ENCODE measurements around the gene TRIM5.
"Not testable (repeated sequence)": the region's sequence is repeated elsewhere in the genome, so short reads cannot be mapped to it uniquely, and the experiment has no call there.

DNA sequence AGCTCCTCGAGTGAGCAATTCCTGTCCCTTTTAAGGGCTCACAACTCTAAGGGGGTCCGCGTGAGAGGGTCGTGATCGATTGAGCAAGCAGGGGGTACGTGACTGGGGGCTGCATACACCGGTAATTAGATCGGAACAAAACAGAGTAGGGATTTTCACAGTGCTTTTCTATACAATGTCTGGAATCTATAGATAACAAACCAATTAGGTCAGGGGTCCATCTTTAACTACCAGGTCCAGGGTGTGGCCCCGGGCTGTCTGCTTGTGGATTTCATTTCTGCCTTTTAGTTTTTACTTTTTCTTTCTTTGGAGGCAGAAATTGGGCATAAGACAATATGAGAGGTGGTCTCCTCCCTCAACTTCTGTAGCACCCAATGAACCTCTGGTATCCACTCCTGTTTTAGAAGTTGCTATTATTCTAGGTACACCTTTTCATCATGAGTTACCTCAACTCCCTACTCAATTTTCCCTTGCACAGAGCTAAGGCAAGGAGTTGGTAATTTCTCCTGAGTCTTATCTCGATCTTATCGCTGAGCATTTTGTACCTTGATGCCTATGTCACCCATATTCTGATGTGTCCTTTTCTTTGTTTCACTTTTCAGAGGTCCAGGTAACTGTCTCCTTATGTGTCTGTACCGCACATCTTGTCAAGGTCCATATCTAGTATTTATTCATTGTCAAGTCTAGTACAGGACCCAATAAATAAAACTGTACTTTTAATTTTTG is 6.5 kb upstream of the TRIM5 start:
- TF ChIP-seq CTCF, EP300, POLR2A (IDR thresholded peaks at IDR 0.05): not testable (repeated sequence)

All from tibial nerve (tissue), 4 donors.